GM10248 (cell line): ENCODE results near the gene ABI3BP.

Experiments
- CTCF ChIA-PET: fragments of 300-600 bp; sonication (Branson Sonifier 250); formaldehyde crosslinking; extraction: SDS; loops from one replicate; lab custom pipeline; 2021; ENCODE audit warnings: antibody characterized with exemption; lab: Yijun Ruan, JAX
- POLR2A ChIA-PET: fragments of 350-650 bp; sonication (Branson Sonifier 250); formaldehyde crosslinking; extraction: SDS; loops from one replicate; lab custom pipeline; 2020; ENCODE audit warnings: antibody characterized with exemption; lab: Yijun Ruan, JAX
- DNase-seq: peaks from one replicate; pipeline ENCODE4 v3.0.0; 2012; ENCODE audit errors: extremely low spot score
- TF ChIP-seq, protein P1 (sequence below): IDR thresholded peaks from 2 replicates; pipeline ENCODE4 v1.5.1; 2012; ENCODE audit warnings: mild to moderate bottlenecking, low read depth; ENCODE audit errors: extremely low read depth, missing control alignments, control extremely low read depth

ABI3BP gene

GRCh38 chr3:100708989-100709841, 284.0 kb downstream of the ABI3BP start, which contains the start of gene TFG:
Gene TFG, plus strand, starts transcription at chr3:100709494. Its CDS starts 4,192 bp downstream, at chr3:100713686.
- TF ChIP-seq, protein P1, sequence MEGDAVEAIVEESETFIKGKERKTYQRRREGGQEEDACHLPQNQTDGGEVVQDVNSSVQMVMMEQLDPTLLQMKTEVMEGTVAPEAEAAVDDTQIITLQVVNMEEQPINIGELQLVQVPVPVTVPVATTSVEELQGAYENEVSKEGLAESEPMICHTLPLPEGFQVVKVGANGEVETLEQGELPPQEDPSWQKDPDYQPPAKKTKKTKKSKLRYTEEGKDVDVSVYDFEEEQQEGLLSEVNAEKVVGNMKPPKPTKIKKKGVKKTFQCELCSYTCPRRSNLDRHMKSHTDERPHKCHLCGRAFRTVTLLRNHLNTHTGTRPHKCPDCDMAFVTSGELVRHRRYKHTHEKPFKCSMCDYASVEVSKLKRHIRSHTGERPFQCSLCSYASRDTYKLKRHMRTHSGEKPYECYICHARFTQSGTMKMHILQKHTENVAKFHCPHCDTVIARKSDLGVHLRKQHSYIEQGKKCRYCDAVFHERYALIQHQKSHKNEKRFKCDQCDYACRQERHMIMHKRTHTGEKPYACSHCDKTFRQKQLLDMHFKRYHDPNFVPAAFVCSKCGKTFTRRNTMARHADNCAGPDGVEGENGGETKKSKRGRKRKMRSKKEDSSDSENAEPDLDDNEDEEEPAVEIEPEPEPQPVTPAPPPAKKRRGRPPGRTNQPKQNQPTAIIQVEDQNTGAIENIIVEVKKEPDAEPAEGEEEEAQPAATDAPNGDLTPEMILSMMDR: no peak
- POLR2A ChIA-PET: interaction anchor here (0.6 kb wide), 1 partner anchor 21 kb away, joined by 3 read pairs; no protein-coding TSS in a partner anchor
- peak; percentile 99 for DNase-seq
- CTCF ChIA-PET: interaction anchor here (0.8 to 2.9 kb wide), 12 partner anchors 10 to 864 kb away, joined by 3 to 11 read pairs (median 4); partner anchors contain the start of gene PCNP

DNA sequence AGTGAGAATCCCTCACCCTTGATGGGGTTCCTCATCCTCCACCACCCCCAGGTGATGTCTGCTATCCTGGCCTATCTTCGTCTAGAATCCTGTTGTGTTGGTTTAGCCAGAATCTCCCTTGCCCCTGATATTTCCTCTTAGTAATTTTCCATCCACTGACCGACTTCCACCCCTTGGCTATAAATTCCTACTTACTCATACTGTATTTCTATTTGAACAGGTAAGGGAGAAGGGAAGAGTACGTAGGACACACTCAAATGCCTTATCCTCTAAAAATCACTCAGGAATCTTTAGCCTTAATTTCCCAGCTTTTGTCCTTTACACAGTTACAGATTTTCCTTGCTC, 284.6 kb downstream of the ABI3BP start:
- no peak for DNase-seq
- TF ChIP-seq, protein P1: no peak
- POLR2A ChIA-PET: interaction anchor here (0.6 kb wide), 1 partner anchor 22 kb away, joined by 3 read pairs; no protein-coding TSS in a partner anchor
- CTCF ChIA-PET: interaction anchor here (0.8 to 1.4 kb wide), 3 partner anchors 14 to 865 kb away, joined by 3 to 4 read pairs (median 3); partner anchors contain the start of gene PCNP

DNA sequence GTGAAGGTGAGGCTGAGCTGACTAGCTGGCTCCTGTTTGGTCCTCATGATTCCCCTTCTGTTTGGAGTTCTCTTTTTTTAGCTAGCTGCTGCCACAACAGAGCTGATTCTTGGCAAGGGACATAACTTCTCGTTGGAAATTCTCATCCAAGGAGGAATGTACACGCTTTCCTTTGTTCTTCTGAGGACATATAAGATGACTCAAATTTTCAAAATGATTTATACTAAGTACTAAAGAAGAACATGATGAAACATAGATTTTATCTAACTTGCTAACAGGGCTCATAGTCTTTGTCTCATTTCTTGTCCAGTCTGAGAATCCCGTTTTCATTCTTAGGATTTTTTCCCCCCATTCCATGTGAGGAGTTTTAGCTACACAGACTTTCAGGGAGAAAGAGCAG, 286.9 kb downstream of the ABI3BP start:
- CTCF ChIA-PET: interaction anchor here (1.0 to 1.7 kb wide), 4 partner anchors 10 to 28 kb away, joined by 3 to 4 read pairs (median 3); no protein-coding TSS in a partner anchor
- TF ChIP-seq, protein P1: no peak
- POLR2A ChIA-PET: no interaction called here
- DNase-seq: no peak

- ChIA-PET POLR2A (no interaction called here), CTCF (no interaction called here)
- TF ChIP-seq, protein P1: no peak
- no peak for DNase-seq
Observed at GRCh38 chr3:100703865-100704264, 289.4 kb downstream of the ABI3BP start.

GRCh38 chr3:100702980-100703345, 290.3 kb downstream of the ABI3BP start:
- no peak for DNase-seq
- POLR2A ChIA-PET: no interaction called here
- TF ChIP-seq, protein P1: no peak
- CTCF ChIA-PET: interaction anchor here (1.5 kb wide), 1 partner anchor 9 kb away, joined by 6 read pairs; no protein-coding TSS in a partner anchor

DNA sequence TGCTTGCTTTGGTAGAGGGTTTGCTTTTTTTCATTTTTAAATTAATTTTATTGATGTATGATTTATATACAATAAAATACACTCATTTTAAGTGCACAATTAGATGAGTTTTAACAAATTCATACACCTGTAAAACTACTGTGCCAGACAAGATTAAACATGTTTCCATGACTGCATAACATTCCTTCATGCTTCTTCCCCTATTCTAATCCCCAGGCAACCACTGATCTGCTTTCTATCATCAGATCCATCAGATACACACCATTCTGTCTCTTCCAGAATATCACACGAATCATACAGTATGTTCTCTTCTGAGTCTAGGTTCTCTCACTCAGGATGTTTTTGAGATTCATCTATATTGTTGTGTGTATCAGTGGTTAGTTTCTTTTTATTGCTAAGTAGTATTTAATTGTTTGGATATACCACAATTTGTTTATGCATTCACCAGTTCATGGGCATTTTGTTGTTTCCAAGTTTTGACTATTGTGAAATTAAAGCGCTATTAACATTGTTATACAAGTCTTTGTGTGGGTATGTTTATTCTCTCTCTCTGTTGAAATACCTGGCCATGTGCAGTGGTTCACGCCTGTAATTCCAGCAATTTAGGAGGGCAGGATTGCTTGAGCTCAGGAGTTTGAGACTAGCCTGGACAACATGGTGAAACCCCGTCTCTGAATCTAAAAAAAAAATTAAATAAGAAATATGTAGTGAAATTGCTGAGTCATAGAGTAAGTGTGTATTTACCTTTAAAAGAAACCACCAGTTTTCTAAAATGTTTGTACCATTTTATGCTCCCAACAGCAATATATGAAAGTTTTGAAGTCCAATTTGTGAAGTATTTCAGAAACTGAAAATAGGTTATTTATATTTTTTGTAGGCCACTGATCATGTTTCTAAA, 290.9 kb downstream of the ABI3BP start:
- CTCF ChIA-PET: interaction anchor here (1.5 kb wide), 1 partner anchor 8 kb away, joined by 6 read pairs; no protein-coding TSS in a partner anchor
- TF ChIP-seq, protein P1: peak; percentile 2
- POLR2A ChIA-PET: no interaction called here

More for the DNA sequence above, 290.9 kb downstream of the ABI3BP start:
- DNase-seq: no peak
